Measurements from ENCODE around the gene APRT. TPM values are rescaled to one million over a fixed set of nuclear protein-coding genes. Genes with fewer than 3 reads are reported as not detected.

Gene APRT, protein sequence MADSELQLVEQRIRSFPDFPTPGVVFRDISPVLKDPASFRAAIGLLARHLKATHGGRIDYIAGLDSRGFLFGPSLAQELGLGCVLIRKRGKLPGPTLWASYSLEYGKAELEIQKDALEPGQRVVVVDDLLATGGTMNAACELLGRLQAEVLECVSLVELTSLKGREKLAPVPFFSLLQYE
- total RNA-seq, result 42.2 and 89.5 TPM in 2 replicates

DNA sequence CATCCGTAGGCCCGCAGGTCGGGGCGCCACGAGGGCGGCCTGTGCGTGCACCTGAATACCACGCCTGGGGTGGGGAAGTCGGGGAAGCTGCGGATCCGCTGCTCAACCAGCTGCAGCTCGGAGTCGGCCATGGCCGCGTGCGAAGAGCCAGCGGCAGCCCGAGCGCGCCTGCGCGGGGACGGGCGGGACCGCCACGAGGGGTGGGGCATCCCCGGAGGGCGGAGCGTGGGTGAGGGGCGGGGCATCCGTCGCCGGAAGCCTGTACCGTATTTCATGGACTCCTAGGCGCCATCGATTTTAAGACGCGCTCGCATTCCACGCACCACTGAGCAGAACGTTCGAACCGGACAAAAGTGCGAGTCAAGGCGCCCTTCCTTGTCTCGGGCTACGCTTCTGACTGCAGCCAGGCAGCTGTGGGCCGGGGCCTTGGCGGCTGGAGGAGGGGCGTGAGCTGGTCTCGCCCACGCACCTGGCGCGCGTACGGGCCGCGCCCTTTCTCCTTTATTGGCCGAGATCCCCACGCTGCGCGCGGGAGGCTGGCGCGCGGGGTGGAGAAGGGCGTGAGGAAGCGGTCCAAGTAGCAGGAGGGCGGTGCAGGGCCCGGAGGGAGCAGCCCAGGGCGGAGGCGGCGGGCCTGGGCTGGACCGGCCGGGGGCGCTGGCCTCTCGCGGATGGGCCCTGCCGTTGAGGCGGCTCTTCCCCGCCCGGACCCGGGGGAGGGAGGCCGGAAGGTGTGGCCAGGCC is at the start of gene APRT:
Gene APRT, minus strand, starts transcription at position 160 of the 744 bp plus-strand sequence. Its CDS starts 29 bp downstream, at position 131.

DNA sequence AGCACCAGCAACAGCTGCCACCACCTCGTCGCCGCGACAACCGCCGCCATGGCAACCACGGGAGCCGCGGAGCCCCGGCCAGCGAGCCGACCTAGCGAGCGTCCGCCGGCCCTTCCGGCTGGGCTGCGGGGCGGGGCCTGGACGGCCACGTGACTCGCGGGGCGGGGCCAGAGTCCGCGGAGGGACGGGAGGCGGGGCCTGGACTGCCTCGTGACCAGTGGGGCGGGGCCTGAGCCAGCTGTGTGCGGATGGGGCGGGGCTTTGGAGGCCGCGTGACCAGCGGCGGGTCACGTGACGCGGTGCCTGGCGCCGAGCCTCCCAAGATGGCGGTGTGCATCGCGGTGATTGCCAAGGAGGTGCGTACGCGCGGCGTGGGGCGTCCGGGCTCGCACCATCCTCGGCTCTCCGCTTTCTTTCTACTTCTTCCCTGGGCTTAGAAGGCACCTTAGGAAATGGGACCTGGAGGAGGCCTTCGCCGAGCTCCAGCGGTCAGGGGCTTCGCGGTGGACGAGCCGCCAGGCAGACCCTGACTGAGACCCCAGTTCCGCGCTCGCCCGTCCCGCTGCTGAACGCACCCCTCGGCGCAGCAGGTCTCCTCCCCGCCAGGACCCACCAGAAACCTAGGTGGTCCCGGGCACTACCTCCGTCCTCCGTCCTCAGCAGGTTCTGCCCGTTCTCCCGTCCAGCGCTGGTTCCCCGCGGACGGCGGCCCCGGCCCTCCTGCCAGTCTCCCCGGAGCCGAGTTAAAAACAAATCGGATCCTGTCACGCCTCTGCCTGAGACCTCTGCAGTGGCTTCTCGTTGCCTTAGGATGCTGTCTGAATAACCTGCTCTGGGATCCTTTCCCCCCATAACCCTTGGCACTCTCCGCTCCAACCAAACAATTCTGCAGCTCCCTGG is 45.4 kb upstream of the APRT start, which contains the start of the genes GALNS and TRAPPC2L:
Gene GALNS, minus strand, starts transcription at position 120 of the 900 bp plus-strand sequence. Its CDS starts 70 bp downstream, at position 50.
Gene TRAPPC2L, plus strand, starts transcription at position 300 of the 900 bp plus-strand sequence. Its CDS starts 24 bp downstream, at position 324.

DNA sequence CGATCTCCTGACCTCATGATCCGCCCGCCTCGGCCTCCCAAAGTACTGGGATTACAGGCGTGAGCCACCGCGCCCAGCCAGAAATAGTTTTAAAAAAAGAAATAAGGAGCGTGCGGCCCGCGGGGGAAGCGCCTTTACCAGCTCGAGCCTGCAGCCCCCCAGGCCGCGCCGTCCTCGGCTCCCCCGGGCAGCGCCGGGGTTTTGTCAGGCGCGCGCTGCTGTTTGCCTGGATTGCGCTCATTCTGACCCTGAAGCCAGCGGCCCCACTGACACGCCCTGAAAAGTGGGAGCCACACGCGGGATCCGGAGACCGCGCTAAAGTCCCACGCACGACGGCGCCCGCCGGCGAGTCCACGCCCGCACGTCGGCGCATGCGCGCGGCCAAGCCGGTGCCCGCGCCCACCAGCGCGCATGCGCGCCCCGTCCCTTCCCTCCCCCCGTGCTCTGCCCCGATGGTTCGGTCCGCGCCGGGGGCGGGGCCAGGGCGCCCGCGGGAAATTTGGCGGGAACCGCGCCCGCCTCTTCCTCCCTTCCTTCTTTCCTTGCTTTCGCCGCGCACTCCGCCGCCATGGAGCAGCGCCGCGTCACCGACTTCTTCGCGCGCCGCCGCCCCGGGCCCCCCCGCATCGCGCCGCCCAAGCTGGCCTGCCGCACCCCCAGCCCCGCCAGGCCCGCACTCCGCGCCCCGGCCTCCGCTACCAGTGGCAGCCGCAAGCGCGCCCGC is 8.3 kb downstream of the APRT start, which contains the start of gene CDT1:
Gene CDT1, plus strand, starts transcription at position 526 of the 724 bp plus-strand sequence. Its CDS starts 43 bp downstream, at position 569.

DNA sequence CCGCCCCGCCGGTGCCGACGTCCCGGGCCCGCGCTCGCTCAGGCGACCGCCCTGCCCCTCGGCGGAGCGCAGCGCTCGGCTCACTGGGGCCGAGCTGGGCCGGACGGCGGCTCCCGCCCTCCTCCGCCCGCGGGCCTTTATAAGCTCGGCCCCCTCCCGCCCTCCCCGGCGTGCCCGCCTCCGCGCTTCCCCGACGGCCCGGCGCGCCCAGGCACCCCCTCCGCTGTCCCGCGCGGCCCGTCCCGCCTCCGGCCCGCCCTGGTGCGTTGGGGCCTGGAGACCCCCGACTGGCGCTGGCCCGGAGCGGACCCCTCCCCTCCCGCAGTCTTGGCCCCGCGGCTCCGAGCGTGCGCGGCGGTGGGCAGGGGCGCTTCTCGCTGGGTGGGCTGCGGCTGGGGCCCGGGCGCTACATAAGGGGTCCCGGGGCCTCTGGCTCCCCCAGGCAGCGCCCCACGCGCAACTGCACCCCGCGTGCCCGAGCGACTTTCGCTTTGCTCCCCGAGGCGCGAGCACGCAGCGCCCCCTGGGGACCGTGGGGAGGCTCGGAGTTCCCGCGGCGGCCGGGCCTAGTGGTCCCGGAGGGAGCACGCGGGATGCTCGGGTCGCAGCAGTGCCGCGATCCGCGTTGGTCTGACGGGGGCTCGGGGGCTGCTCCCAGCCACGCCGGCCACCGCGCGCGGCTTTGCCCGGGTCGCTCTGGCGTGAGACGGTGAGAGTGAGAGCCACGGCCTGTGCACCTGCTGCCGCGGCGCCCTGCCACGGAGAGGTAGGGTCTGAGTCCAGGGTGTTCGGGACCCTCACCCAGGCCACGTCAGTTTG is 26.4 kb downstream of the APRT start, which contains the start of gene PIEZO1:
Gene PIEZO1, minus strand, starts transcription at position 115 of the 819 bp plus-strand sequence. CDS start 256 bp downstream, outside the sequence.

Other genes starting within 250 kb of the APRT start
- 11.0 and 18.2 TPM in 2 replicates for gene ZC3H18, start 241.5 kb downstream of the APRT start, total RNA-seq
- gene IL17C, start 173.4 kb downstream of the APRT start, total RNA-seq, result 0.23 TPM in 1 of 2 replicates, not detected in the other
- 118 and 194 TPM in 2 replicates for gene CYBA, start 160.9 kb downstream of the APRT start, total RNA-seq
- gene MVD, start 148.8 kb downstream of the APRT start, total RNA-seq, result 89.1 and 116 TPM in 2 replicates
- gene SNAI3, start 125.4 kb downstream of the APRT start, total RNA-seq, result under 0.01 and 0.05 TPM in 2 replicates
- 9.7 and 10.1 TPM in 2 replicates for gene RNF166, start 105.5 kb downstream of the APRT start, total RNA-seq
- gene CTU2, start 105.4 kb downstream of the APRT start, total RNA-seq, result 13.5 and 14.3 TPM in 2 replicates
- 296 and 312 TPM in 2 replicates for gene PIEZO1, start 26.7 kb downstream of the APRT start, total RNA-seq
- gene CDT1, start 8.1 kb downstream of the APRT start, total RNA-seq, result 0.30 and 6.1 TPM in 2 replicates
- gene GALNS, start 45.0 kb upstream of the APRT start, total RNA-seq, result 35.9 and 41.8 TPM in 2 replicates
- gene TRAPPC2L, start 45.2 kb upstream of the APRT start, total RNA-seq, result 26.4 and 39.5 TPM in 2 replicates
- gene PABPN1L, start 54.7 kb upstream of the APRT start, total RNA-seq, result not detected in 2 replicates
- not detected in 2 replicates for gene CBFA2T3, start 165.3 kb upstream of the APRT start, total RNA-seq

All from smooth muscle cell of the umbilical artery (primary cell).